HG02678 (cell line): Measurements from ENCODE around the gene LCOR.

Experiments
- ATAC-seq: cut with Tn5 transposase; IDR thresholded peaks from one replicate; pipeline ENCODE4 v1.9.1; 2021; ENCODE audit warnings: mild to moderate bottlenecking, moderate library complexity; ENCODE audit not compliant: unreplicated experiment

The LCOR gene

GRCh38 chr10:96889415-96890171 lies 57.5 kb downstream of the LCOR start:
- ATAC-seq, result no peak

- no peak for ATAC-seq
Measured at GRCh38 chr10:96890172-96890513, 58.0 kb downstream of the LCOR start.

- ATAC-seq, result no peak
Measured at GRCh38 chr10:96890580-96890979, 58.5 kb downstream of the LCOR start.

GRCh38 chr10:96891840-96892239 lies 59.7 kb downstream of the LCOR start:
- ATAC-seq, result no peak

GRCh38 chr10:96895662-96896424 lies 63.7 kb downstream of the LCOR start:
- no peak for ATAC-seq

GRCh38 chr10:96896884-96897589 lies 64.9 kb downstream of the LCOR start:
- no peak for ATAC-seq

- ATAC-seq, result no peak
Measured at GRCh38 chr10:96902117-96902516, 70.0 kb downstream of the LCOR start.

GRCh38 chr10:96902731-96903358 lies 70.7 kb downstream of the LCOR start:
- ATAC-seq, result no peak

- ATAC-seq, result no peak
Measured at GRCh38 chr10:96904648-96905047, 72.5 kb downstream of the LCOR start.

GRCh38 chr10:96906864-96907263 lies 74.8 kb downstream of the LCOR start:
- ATAC-seq, result no peak

GRCh38 chr10:96910488-96911395 lies 78.6 kb downstream of the LCOR start:
- no peak for ATAC-seq

GRCh38 chr10:96912405-96912804 lies 80.3 kb downstream of the LCOR start:
- ATAC-seq, result no peak

GRCh38 chr10:96913906-96914305 lies 81.8 kb downstream of the LCOR start:
- ATAC-seq, result no peak

GRCh38 chr10:96917628-96918027 lies 85.5 kb downstream of the LCOR start:
- ATAC-seq, result no peak

- no peak for ATAC-seq
Measured at GRCh38 chr10:96918214-96919002, 86.3 kb downstream of the LCOR start.

GRCh38 chr10:96919785-96920430 lies 87.8 kb downstream of the LCOR start:
- no peak for ATAC-seq

- no peak for ATAC-seq
Measured at GRCh38 chr10:96921655-96922054, 89.6 kb downstream of the LCOR start.

GRCh38 chr10:96922978-96923948 lies 91.2 kb downstream of the LCOR start:
- ATAC-seq, result no peak
